ENCODE measurements around the gene FCMR.
A peak's percentile ranks its signal among the peaks of the same experiment; 100 is the strongest.

The FCMR gene

DNA sequence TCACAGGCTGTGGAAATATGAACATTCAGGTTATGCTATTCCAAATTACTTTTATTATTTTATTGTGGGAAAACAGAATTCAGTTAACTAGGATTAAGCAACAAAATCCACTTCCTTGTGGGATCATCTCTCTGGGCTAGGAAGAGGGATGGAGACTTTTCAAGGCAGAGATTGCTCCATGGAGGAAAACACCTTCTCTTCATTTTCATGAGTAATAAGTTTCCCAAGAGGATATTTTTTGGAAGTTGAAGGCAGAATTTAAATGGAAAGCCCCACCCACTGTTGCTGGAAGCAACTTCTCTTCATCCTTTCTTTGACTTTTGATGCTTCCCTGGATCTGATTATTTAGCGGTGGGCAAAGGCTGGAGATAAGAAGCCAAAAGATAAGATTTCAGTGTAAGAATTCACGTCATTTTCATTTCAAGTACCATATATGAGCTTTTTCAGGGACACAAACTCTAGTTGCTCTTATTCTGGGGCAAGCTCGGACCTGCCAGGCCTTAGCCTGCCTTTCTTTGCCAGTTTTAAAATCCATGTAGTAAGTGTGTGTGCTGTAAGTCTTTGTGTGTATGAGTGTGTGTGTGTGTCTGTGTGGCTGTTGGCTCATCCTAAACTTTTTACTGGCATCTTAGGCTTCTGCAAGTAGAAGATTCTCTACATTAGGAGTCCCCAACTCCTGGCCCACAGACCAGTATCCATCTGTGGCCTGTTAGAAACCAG, 36.2 kb downstream of the FCMR start:
- DNase-seq (ENCODE audit: low read depth): peak; percentile 24
- TF ChIP-seq, protein P1, sequence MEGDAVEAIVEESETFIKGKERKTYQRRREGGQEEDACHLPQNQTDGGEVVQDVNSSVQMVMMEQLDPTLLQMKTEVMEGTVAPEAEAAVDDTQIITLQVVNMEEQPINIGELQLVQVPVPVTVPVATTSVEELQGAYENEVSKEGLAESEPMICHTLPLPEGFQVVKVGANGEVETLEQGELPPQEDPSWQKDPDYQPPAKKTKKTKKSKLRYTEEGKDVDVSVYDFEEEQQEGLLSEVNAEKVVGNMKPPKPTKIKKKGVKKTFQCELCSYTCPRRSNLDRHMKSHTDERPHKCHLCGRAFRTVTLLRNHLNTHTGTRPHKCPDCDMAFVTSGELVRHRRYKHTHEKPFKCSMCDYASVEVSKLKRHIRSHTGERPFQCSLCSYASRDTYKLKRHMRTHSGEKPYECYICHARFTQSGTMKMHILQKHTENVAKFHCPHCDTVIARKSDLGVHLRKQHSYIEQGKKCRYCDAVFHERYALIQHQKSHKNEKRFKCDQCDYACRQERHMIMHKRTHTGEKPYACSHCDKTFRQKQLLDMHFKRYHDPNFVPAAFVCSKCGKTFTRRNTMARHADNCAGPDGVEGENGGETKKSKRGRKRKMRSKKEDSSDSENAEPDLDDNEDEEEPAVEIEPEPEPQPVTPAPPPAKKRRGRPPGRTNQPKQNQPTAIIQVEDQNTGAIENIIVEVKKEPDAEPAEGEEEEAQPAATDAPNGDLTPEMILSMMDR (conservative IDR thresholded peaks at IDR 0.05; ENCODE audit: low read length): no peak
- H3K4me3 ChIP-seq (ENCODE audit: low read length): no peak overlapping the region

DNA sequence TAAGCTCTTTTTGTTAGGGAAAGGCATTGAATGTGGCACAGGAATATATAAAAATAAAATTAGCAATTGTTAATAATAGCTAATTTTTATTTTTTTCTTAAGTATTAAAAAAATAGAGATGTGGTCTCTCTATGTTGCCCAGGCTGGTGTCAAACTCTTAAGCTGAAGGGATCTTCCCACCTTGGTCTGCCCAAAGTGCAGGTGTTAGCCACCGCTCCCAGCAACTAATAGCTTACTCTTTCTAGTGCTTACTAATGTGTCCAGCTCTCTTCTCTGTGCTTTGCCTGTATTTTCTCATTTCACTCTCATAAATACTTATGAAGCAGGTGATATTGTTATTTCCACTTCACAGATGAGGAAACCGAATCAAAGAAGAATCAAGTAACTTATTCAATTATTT, 37.9 kb downstream of the FCMR start:
- H3K4me3 ChIP-seq (ENCODE audit: low read length): no peak overlapping the region
- TF ChIP-seq, protein P1 (conservative IDR thresholded peaks at IDR 0.05; ENCODE audit: low read length): no peak
- DNase-seq (ENCODE audit: low read depth): no peak

DNA sequence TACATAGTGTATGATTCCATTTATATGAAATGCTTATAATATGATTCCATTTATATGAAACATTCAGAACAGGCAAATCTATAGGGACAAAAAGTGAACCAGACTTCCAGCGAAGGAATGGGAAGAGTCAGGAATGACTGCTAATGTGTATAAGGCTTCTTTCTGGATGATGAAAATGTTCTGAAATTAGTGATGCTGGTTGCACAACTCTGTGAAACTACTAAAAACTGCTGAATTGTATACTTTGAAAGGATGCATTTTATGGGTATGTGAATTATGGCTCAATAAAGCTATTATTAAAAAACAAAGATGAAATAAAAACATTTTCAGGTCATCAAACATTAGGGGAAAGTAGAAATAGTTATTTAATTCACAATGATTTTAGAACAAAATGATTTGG, 38.6 kb downstream of the FCMR start:
- peak; percentile 38 for DNase-seq (ENCODE audit: low read depth)
- H3K4me3 ChIP-seq (ENCODE audit: low read length): no peak overlapping the region
- TF ChIP-seq, protein P1 (conservative IDR thresholded peaks at IDR 0.05; ENCODE audit: low read length): no peak

DNA sequence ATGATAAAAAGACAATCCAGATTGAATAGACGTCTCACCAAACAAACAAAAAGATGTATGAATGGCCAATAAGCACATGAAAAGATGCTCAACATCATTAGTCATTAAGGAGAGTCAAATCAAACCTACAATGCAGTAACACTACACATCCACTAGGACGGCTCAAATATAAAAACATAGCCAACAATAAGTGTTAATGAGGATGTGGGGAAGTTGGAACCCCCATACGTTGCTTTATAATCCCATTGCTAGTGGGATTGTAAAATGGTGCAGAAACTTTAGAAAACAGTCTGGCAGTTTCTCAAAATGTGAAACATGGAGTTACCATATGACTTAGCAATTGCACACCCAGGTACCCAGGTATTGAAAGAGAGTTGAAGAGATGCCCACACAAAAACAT, 39.2 kb downstream of the FCMR start:
- TF ChIP-seq, protein P1 (conservative IDR thresholded peaks at IDR 0.05; ENCODE audit: low read length): no peak
- no peak overlapping the region for H3K4me3 ChIP-seq (ENCODE audit: low read length)
- no peak for DNase-seq (ENCODE audit: low read depth)

DNA sequence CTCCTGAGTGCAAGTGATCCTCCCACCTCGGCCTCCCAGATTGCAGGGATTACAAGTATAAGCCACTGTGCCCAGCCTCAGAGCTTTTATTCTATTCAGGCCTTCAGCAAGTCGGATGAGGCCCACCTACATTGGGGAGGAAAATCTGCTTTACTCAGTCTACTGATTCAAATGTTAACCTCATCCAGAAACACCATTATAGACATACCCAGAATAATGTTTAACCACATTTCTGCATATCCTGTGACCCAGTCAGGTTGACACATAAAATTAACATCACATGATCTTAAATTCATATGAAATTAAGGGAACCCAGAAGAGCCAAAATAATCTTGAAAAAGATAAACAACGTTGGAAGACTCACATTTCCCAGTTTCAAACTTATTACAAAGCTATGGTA, 41.4 kb downstream of the FCMR start:
- TF ChIP-seq, protein P1 (conservative IDR thresholded peaks at IDR 0.05; ENCODE audit: low read length): no peak
- no peak for DNase-seq (ENCODE audit: low read depth)
- H3K4me3 ChIP-seq (ENCODE audit: low read length): no peak overlapping the region

DNA sequence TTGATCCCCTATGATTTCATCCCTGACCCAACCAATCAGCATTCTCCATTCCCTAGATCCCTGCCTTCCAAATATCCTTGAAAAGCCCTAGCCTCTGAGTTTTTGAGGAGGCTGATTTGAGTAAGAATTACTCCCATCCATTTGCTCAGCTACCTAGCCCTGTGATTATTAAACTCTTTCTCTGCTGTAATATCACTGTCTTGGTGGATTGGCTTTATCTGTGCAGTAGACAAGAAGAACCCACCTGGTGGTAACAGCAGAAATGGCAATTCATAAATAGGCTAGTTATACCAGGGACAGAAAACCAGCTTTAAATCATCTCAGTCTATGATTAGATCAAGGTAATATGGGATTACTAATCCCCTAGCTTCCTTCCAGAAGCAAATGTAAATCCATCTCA, 43.3 kb downstream of the FCMR start:
- H3K4me3 ChIP-seq (ENCODE audit: low read length): no peak overlapping the region
- TF ChIP-seq, protein P1 (conservative IDR thresholded peaks at IDR 0.05; ENCODE audit: low read length): no peak
- no peak for DNase-seq (ENCODE audit: low read depth)

DNA sequence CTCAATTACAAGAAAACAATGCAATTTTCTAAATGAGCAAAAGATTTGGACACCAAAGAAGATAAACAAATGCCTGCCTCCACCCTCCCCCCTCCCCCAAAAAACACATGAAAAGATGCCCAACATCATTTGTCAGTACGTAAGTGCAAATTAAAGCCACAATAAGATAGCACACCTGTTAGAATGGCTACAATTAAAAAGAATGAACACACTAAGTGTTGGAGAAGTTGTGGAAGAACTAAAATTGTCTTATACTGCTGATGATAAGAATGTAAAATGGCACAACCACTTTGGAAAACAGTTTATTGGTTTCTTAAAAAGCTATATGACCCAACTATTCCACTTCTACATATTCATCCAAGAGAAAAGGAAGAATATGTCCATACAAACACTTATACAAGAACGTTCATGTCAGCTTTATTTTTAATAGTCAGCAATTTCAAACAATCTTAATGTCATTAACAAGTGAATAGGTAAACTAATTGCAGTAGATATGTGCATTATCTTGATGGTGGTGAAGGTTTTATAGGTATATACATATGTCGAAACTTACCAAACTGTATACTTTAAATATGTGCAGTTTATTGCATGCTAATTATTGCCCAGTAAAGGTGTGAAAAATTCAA, 45.9 kb downstream of the FCMR start:
- TF ChIP-seq, protein P1 (conservative IDR thresholded peaks at IDR 0.05; ENCODE audit: low read length): no peak
- no peak for DNase-seq (ENCODE audit: low read depth)
- no peak overlapping the region for H3K4me3 ChIP-seq (ENCODE audit: low read length)
